ENCODE measurements around the gene AK5. TPM values are rescaled to one million over a fixed set of nuclear protein-coding genes. Genes with fewer than 3 reads are reported as not detected.

The AK5 gene
- total and polyA plus RNA-seq, 2 donors (not counting 1 experiment from before 2014, with no cell fraction given), result 0.18 TPM; not detected in 1

GRCh38 chr1:77471691-77472090 lies 189.9 kb downstream of the AK5 start:
- no peak overlapping the region for H3K4me3 Mint-ChIP-seq
- TF ChIP-seq CTCF (IDR thresholded peaks at IDR 0.05), result no peak
- peaks cover 10% of the 10 kb centered on the region for H3K27me3 Mint-ChIP-seq
- H3K27ac ChIP-seq (ENCODE audit: low read length in 2 of 2), result no peak overlapping the region
- no peaks in the 10 kb centered on the region for H3K4me1 Mint-ChIP-seq
- H3K27me3 ChIP-seq (replicated peaks in 1 of 4; ENCODE audit: control extremely low read depth in 1 of 4, control insufficient read depth in 3 of 4, insufficient read depth in 4 of 4, low read length in 3 of 4), result no peaks in the 10 kb centered on the region
- H3K4me2 ChIP-seq (replicated peaks; ENCODE audit: low read depth, low read length, poor library complexity, severe bottlenecking), result no peak overlapping the region
- no peak overlapping the region for H2AFZ ChIP-seq (ENCODE audit: insufficient read depth, low read depth, low read length, poor library complexity, severe bottlenecking)
- H4K20me1 ChIP-seq (ENCODE audit: control insufficient read depth, insufficient read depth, low read length, poor library complexity, severe bottlenecking), result no peaks in the 10 kb centered on the region
- no peak for DNase-seq
- ChIA-PET CTCF (no interaction called here), POLR2A (no interaction called here)
- H3K27ac Mint-ChIP-seq, result no peak overlapping the region
- ATAC-seq (ENCODE audit: low read depth), result no peak
- H3K4me3 ChIP-seq (ENCODE audit: control extremely low read depth in 1 of 5, extremely low read depth in 1 of 5, insufficient read depth in 1 of 5, low read depth in 2 of 5, low read length in 4 of 5), result no peak overlapping the region
- peaks cover 2% of the 10 kb centered on the region for H3K9me3 Mint-ChIP-seq (ENCODE audit: insufficient read depth)
- no peaks in the 10 kb centered on the region for H3K79me2 ChIP-seq (ENCODE audit: control insufficient read depth, insufficient read depth, low read length)
- no peaks in the 10 kb centered on the region for H3K4me1 ChIP-seq (ENCODE audit: control insufficient read depth in 2 of 2, insufficient read depth in 2 of 2, low read length in 2 of 2)
- intact Hi-C loops (cut with micrococcal nuclease), result no loop called here
- no CpG with 5 or more reads among the region's 2 CpGs for WGBS (ENCODE audit: insufficient coverage)
- H3K9ac ChIP-seq (ENCODE audit: low read length), result no peak overlapping the region
- no peaks in the 10 kb centered on the region for H3K9me3 ChIP-seq (ENCODE audit: control extremely low read depth in 1 of 3, control insufficient read depth in 2 of 3, insufficient read depth in 1 of 3, low read length in 2 of 3)
- H3K36me3 ChIP-seq (replicated peaks in 1 of 2; ENCODE audit: control extremely low read depth in 1 of 2, control insufficient read depth in 1 of 2, extremely low read depth in 1 of 2, insufficient read depth in 2 of 2, low read length in 1 of 2), result no peaks in the 10 kb centered on the region

- H4K20me1 ChIP-seq (ENCODE audit: control insufficient read depth, insufficient read depth, low read length, poor library complexity, severe bottlenecking), result no peaks in the 10 kb centered on the region
- no CpG with 5 or more reads among the region's 3 CpGs for WGBS (ENCODE audit: insufficient coverage)
- TF ChIP-seq CTCF (IDR thresholded peaks at IDR 0.05) (no peak), EZH2 (IDR thresholded peaks at IDR 0.05; ENCODE audit: borderline replicate concordance, insufficient read depth, low read depth, low read length, poor library complexity, severe bottlenecking) (no peak)
- no peaks in the 10 kb centered on the region for H3K27me3 ChIP-seq (replicated peaks in 1 of 4; ENCODE audit: control extremely low read depth in 1 of 4, control insufficient read depth in 3 of 4, insufficient read depth in 4 of 4, low read length in 3 of 4)
- Mint-ChIP-seq H3K4me3 (no peak overlapping the region), H3K9me3 (ENCODE audit: insufficient read depth) (peaks cover 2% of the 10 kb centered on the region), H3K27me3 (peaks cover 13% of the 10 kb centered on the region), H3K4me1 (no peaks in the 10 kb centered on the region), H3K27ac (no peak overlapping the region)
- no peak overlapping the region for H3K4me2 ChIP-seq (replicated peaks; ENCODE audit: low read depth, low read length, poor library complexity, severe bottlenecking)
- H3K36me3 ChIP-seq (replicated peaks in 1 of 2; ENCODE audit: control extremely low read depth in 1 of 2, control insufficient read depth in 1 of 2, extremely low read depth in 1 of 2, insufficient read depth in 2 of 2, low read length in 1 of 2), result no peaks in the 10 kb centered on the region
- no peak overlapping the region for H3K27ac ChIP-seq (ENCODE audit: low read length in 2 of 2)
- intact Hi-C loops (cut with micrococcal nuclease), result no loop called here
- H3K4me1 ChIP-seq (ENCODE audit: control insufficient read depth in 2 of 2, insufficient read depth in 2 of 2, low read length in 2 of 2), result no peaks in the 10 kb centered on the region
- ChIA-PET CTCF (no interaction called here), POLR2A (no interaction called here)
- no peaks in the 10 kb centered on the region for H3K9me3 ChIP-seq (ENCODE audit: control extremely low read depth in 1 of 3, control insufficient read depth in 2 of 3, insufficient read depth in 1 of 3, low read length in 2 of 3)
- DNase-seq (no peak), ATAC-seq (ENCODE audit: low read depth) (no peak)
- H3K9ac ChIP-seq (ENCODE audit: low read length), result no peak overlapping the region
- no peak overlapping the region for H2AFZ ChIP-seq (ENCODE audit: insufficient read depth, low read depth, low read length, poor library complexity, severe bottlenecking)
- no peak overlapping the region for H3K4me3 ChIP-seq (ENCODE audit: control extremely low read depth in 1 of 5, extremely low read depth in 1 of 5, insufficient read depth in 1 of 5, low read depth in 2 of 5, low read length in 4 of 5)
- no peaks in the 10 kb centered on the region for H3K79me2 ChIP-seq (ENCODE audit: control insufficient read depth, insufficient read depth, low read length)
Observed at GRCh38 chr1:77473690-77474089, 191.9 kb downstream of the AK5 start.

All from B cell (primary cell).